HG03575 (cell line): ENCODE measurements around the gene FMN1.

Source experiments
- ATAC-seq: cut with Tn5 transposase; IDR thresholded peaks from one replicate; pipeline ENCODE4 v1.9.1; 2021; ENCODE audit not compliant: unreplicated experiment, insufficient number of reproducible peaks, low FRiP score; ENCODE audit errors: extremely low read depth

Gene FMN1

DNA sequence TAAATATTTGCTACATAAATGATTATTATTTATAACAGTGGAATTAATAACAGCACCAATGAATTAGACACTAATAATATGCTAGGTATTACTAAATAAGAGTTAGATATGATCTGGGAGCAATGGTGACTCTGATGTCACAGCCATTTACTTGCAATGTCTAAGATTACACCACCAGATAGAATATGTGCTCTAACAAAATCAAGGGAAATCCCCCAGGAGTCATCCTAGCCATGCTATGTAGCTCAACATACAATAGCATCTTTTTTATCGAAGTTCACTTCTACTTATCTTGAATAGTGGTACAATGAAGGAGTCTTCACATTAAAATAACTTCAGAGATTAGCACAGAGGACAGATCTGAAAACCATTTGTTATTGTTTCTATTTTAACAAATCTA is 154.0 kb downstream of the FMN1 start:
- no peak for ATAC-seq

DNA sequence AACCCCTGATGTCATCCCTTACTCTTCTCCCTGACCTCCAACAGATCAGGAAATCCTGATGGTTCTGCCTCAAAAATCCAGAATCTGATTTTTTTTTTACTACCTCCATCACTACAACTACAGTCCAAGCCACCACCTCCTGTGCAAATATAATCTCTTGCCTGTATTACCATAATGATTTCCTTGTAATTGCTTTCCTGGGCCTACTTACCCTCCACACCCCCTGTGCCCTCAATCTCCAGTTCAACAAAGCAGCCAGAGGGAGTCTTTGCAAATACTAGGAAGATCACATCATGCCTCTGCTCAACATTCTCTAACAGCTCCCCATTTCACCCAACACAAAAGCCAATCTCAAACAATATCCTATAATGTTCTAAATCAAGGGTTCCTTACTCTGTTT is 159.9 kb downstream of the FMN1 start:
- ATAC-seq: no peak

DNA sequence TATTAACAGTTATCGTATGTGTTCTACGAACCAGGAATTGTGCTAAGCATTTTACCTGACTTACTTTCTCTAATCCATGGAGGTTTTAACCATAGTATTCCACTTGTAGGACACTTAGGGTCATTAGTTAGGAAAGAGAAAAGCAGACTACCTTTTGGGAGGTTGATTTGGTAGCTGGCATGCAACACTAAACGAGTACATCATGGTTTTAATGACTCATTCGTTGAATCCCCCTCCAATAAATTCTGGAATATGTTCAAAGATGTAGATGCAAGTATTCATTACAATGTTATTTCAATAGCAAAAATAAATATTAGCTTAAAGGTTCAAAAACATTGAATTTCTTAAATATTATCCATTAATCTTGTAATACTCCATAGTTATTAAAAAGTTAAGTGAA is 162.5 kb downstream of the FMN1 start:
- no peak for ATAC-seq

DNA sequence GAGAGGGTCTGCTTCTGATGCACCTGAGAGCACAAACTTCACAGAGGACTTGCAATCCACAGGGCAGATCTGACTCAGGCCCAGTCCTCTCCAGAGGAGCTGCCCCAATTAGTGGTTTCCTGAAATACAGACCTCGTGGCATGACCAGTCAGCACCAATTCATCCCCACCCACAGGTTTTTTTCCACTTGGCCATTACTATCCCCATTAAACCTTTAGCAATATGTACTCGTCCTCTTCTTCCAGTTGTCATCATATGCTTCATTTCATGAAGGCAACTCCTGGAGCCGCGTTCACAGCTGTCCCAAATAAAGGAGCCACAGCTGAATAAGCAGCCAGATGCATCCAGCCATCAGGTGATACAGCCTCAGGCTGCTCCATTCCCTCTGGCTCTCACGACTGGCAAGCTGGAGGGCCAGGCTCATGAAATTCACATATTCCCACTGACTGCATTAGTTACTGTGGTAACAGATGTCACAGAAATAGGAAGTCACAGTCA is 163.1 kb downstream of the FMN1 start:
- no peak for ATAC-seq

DNA sequence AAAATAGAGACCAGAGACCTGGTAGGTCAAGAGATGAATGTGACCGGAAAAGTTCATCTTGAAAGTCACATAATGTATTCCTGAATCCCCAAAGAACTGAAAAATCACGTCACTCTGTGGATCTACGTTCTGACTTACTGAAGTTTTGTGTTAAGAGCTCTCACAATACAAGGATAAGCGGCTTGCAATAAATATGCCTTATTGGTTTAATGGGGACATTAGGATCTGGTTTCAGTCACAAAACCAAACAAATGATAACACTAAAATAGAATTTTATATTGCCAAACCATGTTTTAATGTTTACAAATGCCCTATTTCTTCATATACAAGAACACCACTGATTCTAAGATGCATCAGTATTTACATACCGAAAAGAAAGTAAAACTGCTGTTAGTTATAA is 164.2 kb downstream of the FMN1 start:
- no peak for ATAC-seq

DNA sequence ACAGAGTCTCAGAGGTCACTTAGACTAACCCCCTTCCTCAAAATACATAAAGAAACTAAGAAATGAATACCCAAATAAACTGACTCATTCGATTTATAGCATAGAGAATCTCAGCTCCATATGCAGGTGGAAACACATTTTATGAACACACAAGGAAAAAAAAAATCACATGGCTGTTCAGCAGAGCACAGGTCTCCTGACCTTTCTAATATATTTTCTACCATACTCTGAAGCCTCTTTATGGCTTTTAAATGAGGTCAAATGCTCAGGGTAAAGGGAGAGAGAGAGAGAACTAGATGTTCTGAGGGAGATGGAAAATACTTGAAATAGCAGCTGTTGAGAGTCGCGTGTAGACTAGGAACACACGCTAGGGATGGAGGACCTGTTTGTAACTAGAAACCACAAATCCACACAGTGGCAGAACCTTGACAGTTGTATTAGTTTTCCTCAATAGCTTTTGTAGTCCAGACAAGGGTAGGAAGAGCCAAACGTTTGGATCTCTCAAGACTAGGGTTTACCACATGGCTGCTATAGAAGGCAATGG is 165.3 kb downstream of the FMN1 start:
- ATAC-seq: no peak

DNA sequence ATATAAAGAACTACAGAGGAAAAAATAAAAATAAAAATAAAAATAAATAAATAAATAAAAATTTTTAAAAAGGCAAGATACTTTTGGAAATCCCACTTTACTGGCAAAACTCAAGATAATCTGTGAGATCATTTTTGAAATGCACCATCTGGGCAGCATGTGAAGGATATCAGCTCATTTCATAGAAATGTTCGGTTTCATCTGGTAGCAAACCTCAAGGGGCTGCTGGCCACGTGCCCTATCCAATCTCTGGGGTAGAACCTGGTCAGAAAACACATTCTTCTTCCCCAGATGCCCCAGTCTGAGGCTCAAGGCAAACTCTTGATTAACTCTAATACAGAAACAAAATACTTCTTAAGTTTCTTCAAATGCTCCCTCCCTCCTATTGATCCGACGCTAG is 166.0 kb downstream of the FMN1 start:
- no peak for ATAC-seq

DNA sequence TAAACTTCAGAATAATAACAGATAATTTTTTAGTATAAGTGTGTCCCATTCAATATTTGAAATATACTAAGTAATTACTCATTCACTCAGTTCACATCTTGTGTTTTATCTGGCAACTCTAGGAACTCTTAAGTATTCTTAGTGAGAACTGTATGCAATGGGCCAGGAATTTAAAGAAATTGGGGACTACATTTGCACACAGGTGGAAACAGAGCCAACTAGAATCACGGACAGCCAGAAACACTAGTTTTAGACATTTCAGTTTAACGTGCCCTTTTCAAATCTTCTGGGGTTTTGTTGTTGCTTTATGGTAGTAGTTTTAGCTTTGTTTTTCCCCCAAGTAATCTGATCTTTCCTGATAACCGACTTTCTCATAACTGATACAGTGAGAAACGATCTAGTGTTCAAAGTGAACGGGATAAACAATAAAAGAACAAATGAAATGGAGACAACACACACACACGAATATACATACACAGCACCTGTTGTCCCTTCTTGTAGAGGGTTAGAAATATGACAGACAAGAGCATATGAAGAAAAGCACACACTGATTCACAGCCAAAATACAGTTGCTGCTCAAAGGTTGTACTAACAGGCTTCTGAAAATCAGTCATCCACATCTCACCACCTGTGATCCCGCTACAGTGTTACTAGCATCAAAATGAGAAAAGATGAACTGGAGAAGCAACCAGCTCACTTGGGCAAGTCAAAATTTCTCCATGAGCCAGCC is 167.0 kb downstream of the FMN1 start:
- ATAC-seq: no peak

DNA sequence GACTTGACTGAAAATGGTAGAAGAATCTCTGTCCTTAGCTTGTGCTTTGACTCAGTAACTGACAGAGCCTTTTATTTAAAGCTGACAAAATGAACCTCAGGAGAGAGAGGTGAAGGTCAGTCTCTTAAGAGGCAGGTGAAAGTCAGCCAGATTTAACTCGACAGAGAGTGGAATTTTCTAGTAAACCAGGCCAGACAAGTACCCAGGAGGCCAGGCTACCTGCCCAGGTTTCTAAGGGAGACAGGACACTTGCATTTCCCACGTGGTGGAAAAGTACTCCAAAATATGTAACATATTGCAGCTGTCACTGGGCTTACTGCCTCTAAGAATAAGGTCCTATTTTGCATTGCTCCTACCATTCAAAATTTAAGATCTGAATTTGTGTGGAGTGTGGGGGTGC is 167.9 kb downstream of the FMN1 start:
- ATAC-seq: no peak

DNA sequence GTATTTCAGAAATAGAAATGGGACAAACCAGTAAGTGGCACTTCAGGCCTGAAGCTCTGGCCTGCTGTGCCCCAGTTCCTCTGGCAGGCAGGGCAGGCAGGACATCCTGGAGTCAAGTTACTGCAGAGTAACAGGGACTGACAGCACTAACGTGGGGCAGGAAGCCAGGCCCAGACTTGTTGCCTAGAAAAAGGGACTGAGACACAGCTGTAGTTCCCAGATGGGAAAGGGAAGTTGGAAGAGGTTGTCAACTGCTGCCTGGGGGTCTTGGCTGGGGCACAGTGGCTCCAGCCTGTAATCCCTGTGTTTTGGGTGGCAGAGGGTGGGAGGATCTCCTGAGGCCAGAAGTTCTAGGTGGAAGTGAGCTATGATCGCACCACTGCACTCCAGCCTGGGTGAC is 171.9 kb downstream of the FMN1 start:
- no peak for ATAC-seq

DNA sequence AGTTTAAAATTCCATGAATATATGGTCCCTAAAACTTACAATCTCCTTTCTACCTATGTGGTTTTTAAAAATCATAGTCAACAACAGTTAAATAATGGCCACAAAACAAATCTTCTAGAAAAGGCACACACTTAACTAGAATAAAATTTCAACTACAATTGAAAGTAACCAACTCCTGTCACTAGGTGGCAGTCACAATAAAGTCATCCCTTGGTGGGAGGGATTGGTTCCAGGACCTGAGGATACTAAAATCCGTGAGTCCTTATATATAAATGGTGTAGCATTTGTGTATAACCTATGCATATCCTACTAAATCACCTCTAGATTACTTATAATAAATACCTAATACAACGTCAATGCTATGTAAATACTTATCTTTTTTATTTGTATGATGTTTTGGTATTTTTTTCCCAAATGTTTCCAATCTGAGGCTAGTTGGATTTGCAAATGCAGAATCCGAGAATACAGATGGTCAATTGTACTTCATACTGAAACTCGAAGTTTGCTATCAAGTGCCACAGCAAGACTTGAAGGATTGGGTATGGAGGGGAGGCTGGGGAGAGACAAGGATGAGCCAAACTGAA is 172.6 kb downstream of the FMN1 start:
- no peak for ATAC-seq

DNA sequence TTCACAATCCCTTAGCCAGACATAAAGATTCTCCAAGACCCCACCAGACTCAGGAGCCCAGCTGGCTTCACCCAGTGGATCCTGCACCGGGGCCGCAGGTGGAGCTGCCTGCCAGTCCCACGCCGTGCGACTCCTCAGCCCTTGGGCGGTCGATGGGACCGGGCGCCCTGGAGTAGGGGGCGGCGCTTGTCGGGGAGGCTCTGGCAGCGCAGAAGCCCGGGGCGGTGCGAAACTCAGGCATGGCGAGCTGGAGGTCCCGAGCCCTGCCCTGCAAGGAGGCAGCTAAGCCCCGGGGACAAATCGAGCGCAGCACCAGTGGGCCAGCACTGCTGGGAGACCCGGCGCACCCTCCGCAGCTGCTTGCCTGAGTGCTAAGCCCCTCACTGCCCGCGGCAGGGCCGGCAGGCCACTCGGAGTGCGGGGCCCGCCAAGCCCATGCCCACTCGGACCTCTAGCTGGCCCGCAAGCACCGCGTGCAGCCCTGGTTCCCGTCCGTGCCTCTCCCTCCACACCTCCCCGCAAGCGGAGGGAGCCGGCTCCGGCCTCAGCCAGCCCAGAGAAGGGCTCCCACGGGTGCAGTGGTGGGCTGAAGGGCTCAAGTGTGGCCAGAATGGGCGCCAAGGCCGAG is 175.0 kb downstream of the FMN1 start:
- ATAC-seq: no peak

DNA sequence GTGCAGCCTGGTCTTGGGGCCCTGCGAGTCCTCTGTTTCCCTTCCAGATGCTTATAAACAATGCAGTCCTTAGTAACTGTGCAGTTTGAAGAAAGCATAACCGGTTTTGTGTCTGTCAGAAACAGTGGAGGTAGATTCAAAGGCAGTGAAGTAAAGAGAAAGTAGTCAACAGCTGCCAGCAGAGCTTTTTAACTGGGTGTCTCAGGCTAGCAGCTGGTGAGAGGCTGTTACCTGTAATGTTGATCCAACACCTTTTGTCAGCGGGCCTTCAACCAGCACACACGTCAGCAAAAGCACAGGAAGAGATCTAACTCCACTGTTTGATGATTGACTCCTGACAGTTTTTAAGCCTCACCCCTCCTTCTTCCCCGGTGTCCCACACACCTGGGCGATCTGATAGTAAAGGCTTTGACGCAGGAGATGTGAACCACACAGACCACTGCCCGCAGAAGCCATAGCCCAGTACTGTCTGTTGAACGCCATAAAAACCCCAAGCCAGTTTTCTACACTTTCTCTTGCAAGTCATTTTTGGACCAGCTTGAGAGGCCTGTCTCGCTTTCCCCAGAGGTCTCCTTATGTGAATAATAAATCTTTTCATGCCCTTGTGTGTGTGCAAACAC is 178.0 kb downstream of the FMN1 start:
- no peak for ATAC-seq

DNA sequence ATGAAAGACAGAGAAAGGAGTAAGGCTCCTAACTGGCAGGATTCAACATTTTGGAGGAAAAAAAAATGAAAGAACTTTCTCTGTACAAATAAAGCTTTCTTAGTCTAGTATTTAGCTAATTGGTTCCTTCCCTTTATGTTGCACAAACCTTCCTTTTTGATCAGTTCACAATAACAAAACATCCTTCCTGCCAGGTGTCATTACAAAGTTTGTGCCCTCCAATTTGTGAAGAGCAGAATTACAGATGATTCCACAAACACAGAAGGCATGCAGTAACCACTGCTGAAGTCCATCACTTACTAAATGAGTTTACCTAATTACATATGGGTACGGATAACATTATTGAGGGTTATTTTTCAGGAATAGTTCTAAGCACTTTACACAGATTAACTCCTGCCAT is 179.9 kb downstream of the FMN1 start:
- no peak for ATAC-seq

DNA sequence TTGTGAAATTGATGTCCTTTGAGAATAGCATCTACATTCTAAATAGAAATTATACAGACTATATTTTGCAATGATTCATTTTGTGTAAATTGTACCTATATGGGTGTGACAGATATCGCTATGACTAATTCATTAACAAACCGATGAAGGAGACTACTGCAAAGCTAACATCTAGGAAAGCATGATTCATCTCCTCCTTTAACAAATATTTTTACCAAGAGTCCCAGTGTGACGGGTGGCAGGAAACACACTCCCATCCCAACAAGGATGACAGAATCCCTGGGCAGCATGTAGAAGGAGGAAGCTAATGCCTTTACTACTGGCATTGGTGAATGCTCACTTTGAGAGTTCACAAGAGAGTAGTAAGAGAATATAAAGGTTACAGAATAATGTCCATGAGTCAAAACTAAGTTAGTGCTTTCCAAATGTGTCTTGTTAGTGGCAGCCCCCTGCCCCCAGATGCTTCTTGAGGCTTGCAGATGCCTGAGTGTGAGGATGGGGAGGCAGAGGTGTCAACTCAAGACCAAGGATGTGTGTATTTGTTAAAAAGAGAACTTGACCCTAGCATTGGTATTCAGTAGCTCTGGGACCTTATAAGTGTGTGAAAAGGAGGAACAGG is 180.6 kb downstream of the FMN1 start:
- no peak for ATAC-seq

DNA sequence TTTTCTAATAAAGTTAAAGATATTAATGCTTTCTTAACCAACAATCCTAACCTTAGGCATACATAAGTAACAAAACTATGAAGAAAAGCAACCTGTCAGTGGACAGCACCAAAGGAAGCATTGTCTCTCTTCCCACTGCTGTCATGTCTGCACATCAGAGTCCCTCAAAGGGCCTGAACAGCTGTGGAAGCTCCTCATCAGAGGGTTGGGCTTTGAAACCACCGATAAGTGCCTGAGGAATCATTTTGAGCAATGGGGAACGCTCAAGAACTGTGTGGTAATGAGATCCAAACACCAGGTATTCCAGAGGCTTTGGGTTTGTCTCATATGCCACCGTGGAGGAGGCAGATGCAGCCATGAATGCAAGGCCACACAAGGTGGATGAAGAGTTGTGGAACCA is 182.5 kb downstream of the FMN1 start:
- ATAC-seq: no peak

DNA sequence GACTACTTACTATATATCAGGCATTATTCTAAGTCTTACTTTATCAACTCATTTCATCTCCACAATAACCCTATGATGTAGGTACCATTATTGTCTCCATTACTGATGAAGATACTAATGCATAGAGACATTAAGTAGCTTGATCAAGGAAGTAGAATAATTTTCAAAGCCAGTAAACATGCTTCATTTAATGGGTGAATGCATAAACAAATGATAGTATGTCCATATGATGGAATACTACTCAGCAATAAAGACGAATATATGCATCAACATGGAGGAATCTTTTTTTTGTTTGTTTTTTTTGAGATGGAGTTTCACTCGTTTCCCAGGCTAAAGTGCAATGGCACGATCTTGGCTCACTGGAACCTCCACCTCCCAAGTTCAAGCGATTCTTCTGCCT is 184.9 kb downstream of the FMN1 start:
- ATAC-seq: no peak

DNA sequence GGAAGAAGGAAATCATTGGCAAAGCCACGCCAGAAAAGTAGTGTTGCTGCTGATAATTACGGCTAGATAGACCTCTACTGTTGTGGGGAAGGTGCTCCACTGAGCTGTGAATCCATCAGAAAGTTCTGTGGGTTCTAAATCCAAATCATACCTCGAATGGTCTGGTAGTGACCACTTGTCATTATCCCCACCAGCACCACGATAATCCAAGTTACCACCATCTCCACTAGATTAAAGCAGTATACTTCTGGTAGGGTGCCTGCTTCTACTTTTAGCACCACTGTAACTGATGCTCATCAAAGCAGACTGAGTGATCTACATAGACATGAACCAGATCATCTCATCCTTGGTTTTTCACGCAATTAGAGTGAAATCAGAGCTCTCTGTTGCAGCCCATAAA is 185.5 kb downstream of the FMN1 start:
- ATAC-seq: no peak

DNA sequence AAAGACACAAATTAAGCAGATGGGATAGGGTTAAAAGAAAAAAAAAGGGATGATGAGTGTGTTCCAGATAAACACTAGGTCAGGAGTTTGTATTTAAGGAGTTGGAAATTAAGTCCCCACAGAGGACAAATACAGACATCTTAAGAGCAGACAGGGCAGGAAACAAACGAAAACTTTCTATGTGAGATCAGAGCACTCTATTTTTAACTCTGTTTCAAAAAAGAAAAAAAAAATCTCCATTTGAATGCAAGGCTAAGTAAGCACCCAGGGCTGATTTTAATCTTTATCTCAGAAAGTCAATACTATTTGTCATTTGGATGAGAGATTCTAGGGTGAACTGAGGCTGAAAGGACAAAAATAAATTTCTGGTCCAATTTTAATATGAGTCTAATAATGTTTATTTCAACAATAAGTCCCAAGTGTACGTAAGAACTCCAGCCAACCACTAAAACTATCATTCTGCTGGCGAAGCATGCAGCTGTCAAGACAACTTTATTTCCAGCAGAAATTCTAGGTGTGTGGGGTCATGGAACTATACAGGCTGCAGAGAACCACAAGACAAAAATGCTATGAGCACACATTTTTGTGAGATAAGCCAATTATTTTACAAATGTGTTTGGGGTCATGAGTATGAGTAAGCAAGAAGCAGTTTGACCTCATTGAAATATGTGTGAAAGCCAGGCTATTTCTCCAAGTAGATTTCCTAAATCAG is 186.1 kb downstream of the FMN1 start:
- no peak for ATAC-seq
